NCI-H345 (cell line): ENCODE data around the gene NAALADL2.

Experiments
- DNase-seq: peaks from one replicate; lab custom pipeline; 2025; lab: John Stamatoyannopoulos, UW

The NAALADL2 gene

GRCh38 chr3:174973465-174973864, 114.3 kb downstream of the NAALADL2 start:
- DNase-seq = no peak

DNA sequence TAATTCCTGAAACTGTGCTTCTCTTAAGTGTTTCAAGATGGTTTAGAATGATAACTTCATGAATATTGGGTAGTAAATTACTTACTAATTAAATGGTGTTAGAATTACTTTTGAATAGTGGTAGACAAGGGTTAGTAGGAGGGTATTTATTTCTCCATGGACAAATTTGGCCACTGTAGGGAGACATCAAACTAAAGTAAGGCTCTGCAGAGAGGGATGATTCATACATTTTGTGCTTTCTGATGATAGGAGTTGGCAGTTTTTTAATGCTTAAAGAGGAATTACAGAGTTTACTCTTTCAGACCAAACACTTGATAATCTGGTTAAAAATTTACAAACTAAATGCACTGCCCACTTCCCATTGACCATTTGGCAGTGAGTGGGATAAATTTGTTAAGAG, 127.6 kb downstream of the NAALADL2 start:
- DNase-seq = no peak

DNA sequence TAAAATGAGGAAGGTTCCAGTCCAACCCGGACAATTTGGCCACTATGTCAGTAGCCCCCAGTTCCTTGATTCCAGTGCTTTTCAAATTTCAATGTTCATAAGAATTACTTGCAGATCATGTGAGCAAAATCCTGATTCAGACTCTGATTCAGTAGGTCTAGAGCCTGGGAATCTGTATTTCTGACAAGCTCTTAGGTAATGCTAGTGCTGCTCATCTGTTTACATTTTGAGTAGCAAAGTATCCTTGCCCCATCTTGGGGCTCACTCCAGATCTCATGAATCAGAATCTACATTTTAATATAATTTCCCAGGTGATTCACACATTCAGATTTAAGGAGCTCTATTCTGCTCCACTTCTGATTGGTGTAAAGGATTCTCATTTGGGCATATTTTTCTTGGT, 142.0 kb downstream of the NAALADL2 start:
- DNase-seq = no peak

DNA sequence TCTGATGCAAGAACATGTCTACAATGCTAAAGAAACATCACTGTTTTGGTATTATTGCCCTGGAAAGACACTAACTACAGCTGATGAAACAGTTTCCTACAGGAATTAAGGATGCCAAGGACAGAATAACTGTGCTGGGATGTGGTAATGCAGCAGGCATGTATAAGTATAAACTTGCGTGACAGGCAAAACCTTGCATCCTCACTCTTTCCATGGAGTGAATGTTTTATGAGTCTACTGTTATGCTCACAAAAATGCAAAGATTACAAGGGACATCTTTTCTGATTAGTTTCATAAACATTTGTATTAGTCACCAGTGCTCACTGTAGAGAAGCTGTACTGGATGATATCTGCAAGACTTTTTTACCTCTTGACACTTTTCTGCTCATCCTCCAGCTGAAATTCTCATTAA, 143.6 kb downstream of the NAALADL2 start:
- DNase-seq = no peak

DNA sequence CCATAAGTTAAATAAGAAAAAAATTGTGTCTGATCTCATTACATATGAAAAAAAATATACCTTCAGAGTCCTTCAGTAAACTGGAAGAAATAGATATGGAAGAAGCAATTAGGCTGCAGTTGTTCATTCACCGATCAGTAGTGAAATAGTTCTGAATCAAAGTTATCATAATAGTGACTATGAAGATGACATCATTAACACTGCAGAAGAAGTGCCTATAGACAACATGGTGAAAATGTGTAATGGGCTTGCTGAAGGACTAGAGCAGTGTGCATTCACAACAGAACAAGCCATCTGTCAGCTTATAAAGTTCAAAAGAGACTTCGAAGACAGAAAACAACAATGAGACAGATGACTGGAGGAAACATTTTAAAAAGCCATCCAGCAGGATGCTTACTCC, 144.5 kb downstream of the NAALADL2 start:
- no peak for DNase-seq

DNA sequence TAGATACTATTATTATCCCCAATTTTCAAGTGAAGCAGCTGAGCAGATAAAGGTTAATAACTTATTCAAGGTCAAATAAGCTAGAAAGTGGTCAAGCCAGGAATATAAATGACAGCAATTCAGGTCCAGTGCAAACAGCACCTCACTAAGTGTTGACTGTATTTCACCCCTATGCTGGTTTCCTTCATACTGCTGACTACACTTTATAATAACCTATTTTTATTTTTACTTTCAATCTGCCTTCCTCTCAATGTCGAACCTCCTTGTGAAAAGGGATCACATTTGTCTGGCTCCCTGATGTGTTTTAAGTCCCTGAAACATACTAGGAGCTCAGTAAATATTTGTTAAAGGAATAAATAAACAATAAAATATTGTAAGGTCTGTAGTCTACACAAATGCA, 146.1 kb downstream of the NAALADL2 start:
- DNase-seq = peak; percentile 1

DNA sequence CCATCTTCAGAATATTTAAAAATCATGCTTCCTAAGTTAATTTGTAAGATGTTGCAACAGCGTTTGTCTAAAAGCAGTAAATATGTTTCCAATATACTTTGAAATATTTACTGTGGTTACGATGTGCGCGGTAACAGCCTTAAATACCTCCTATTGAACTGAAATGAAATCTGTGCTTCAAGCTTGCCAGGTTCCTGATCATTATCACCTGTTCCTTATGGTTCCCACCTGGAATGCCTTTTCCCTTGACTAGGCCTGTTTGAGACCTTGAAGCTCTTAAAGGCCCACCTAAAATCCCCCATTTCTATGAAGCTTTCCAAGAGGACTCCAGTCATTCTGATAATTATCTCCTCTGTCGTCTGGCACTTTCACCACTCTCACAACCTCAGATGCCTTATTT, 146.7 kb downstream of the NAALADL2 start:
- no peak for DNase-seq

GRCh38 chr3:175007306-175007705, 148.2 kb downstream of the NAALADL2 start:
- no peak for DNase-seq

DNA sequence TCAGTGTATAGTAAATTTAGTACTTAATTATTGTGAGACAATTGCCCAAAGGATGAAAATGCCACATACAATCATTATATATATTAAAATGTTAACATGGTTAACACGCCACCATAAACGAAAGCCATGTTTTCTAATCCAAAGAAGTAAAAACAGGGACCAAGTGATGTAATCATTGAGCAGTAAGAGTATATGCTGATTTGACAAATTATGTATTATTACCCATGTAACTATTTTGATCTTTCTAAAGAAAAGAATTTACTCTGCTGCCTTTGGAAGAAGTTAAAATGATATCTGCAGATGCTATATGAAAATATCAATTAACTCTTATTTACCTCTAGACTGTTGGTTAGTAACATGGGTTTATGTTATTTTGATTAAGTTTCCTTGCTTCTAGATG, 150.2 kb downstream of the NAALADL2 start:
- DNase-seq = no peak

DNA sequence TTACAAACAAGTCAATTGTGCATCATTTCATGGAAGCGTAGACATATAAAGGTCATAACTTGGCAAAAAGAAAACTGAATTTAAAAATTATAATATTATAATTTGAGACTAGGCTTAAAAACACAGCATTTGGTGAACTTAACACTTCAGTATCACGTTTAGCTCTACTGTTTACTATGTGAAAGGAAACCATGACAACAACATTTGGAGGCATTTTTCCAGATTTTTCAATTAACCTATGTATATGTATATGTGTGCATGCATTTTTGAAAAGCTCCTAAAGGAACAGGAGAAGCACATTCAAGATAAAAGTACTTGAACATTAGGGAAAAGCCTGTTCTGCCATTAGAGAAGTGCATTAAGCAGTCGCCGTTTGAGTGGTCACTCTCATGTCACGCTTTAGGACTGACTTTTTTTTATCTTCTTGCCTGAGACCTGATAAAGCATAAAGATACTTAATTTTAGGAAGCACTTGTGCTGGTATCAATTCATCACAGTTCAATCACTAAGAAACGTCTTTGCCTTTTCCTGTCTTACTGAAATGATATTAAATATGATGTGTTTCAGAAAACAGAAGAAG, 156.0 kb downstream of the NAALADL2 start:
- no peak for DNase-seq

DNA sequence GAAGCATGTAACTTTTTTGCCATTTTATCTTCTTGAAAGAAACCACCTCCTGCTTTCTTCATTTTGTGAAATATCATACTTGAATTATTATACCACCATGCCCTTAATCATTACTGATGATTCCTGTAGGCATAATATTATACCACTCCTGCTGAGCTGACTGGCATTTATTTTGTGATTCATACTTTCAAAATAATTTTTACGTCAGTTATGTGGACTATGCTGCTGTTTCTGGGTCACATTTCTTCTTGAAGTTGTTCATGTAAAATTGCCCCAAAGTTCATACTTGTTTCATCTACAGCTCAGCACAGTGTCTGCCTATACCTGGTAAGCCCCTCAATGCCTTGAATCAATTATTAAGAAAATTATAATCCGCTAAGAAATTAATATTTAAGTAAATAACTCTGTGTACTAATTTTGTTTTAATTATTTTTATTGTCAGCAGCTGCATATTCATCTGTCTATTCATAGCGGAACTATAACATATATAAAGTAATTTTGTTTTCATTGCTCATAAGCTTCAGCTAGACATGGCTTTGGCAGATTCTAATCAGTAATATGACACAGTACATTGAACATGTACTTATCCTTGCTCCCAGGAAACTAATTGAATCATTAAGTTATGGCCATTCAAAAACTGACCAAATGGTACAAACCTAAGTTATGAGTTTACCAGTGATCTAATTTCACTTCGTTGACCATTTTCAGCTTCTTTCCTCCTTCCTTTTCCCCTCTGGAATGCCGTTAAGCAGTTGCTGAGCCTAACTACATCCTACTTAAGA, 160.0 kb downstream of the NAALADL2 start:
- DNase-seq = no peak

DNA sequence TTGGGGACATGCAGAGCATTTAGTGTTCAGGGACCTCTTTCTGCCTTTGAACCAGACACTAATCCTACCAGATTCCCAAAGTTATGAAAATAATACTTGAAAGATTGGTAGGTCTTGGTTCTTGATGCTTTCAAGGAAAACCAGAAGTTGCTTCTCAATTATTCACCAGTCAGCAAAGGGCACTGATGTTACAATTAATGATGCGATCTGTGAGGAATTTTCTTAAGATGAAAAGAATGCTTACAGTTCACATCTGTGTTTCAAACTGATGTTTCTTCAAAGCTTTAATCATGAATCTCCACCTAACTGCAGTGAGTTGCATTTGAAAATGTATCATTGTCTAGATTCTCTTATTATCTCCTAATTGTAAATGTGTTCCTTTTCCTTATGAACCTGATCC, 161.0 kb downstream of the NAALADL2 start:
- DNase-seq = no peak

DNA sequence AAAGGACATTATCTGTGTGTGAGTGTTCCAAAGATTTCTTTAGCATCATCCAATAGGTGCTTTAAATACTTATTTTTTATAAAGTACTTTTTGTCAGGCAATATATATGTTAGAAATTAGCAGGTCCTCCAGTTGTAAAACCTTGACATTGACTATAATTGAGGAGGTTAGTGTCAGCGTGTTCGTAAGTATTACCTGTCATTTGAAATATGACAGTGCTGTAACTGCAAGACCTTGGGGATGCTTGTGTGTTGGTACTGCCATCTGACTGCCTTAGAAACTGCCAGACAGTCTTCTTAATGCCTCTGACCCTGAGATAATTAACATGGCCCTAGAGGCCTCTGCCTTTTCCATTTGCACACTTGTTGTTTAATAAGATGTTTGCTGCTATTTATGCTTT, 170.7 kb downstream of the NAALADL2 start:
- DNase-seq = no peak

- no peak for DNase-seq
Measured at GRCh38 chr3:175039875-175040274, 180.7 kb downstream of the NAALADL2 start.

DNA sequence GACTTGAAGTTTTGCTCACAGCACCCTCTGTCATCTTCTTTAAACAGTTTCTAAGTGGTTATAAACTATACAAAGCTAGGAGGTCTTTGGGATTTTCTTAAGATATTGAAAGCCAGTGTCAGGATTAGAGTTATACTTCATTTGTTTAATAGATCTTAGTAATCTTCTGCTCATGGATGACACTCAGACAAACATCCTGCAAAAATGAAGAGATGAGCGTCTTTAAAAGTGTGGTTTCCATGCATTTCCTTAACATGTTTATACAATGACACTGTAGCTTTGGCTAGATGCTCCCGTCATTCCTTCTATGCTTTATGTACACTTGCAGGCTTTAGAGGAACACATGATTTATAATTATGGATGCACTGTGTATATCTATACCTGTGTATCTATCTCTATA, 182.2 kb downstream of the NAALADL2 start:
- DNase-seq = no peak

- no peak for DNase-seq
Measured at GRCh38 chr3:175046601-175047000, 187.5 kb downstream of the NAALADL2 start.

DNA sequence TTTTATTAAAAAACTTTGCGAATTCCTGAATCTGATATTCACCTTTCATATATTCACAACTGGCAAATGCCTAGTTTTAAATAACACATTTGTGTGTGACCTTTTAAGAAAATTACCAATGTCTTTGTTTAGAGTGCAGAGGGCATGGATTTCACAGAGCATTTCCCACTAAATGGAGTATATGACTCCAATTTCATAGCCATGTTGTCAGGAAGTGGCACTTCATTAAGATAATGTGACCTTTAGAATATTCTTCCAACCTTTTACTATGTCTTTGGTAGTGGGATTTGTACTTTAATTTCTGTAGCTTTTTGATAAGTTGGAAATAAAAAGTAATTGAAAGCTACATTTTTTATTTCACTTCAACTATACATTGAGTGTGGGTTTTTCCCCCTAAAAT, 188.7 kb downstream of the NAALADL2 start:
- DNase-seq = no peak

DNA sequence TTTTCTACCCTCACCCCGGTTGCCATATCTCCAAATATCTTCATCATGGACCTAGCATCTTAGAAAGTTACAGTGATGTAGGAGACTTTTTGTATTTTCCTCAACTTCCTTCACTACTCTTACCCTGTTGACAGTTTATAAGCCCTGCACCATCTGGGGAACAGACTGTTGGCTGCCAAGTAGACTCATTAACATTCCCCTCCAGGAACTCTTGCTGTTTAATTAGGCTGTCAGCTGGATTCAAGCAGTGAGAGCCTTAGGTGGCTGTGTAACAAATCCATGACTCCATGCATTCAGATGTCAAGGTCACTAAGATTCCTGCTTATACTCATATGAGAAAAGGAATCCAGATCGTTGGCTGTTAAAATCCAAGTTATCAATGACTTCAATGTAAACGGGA, 198.3 kb downstream of the NAALADL2 start:
- no peak for DNase-seq

GRCh38 chr3:175059788-175060187, 200.7 kb downstream of the NAALADL2 start:
- no peak for DNase-seq

GRCh38 chr3:175065497-175065896, 206.4 kb downstream of the NAALADL2 start:
- no peak for DNase-seq

- DNase-seq = no peak
Measured at GRCh38 chr3:175066617-175067415, 207.7 kb downstream of the NAALADL2 start.

DNA sequence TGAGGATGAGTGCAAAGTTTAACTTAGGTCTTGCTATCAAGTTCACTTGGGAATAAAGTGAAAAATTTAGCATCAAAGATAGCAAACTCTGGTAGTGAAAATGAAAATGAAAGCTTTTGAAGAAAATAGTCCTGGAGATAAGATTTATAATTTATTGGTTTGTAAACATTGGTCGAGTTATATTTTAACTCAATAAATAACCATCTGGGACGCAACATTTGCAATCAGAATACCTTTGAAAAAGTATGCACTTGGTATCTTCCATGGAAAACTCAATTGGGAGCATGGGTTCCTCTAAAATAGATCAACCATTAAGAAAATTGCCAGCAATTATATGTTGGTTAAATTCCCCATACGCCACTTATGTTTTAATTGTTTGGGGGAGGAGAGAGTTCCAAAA, 209.5 kb downstream of the NAALADL2 start:
- DNase-seq = no peak

- DNase-seq = no peak
Measured at GRCh38 chr3:175070946-175071345, 211.8 kb downstream of the NAALADL2 start.
